T-cell (primary cell): ENCODE measurements around the gene BMP7. TPM values are rescaled to one million over a fixed set of nuclear protein-coding genes. Genes with fewer than 3 reads are reported as not detected.

ENCODE experiments used
- ATAC-seq, 4 experiments: fragments of 200-7000 bp in 3 of 4; fragments of 150-1000 bp in 1 of 4; cut with Tn5 transposase; replicated peaks in 1 of 4; 1 replicate in 3 of 4; 2 replicates in 1 of 4; pipeline ENCODE4 v1.10.0; 2021; ENCODE audit warnings: moderate library complexity in 3 of 4, mild to moderate bottlenecking in 2 of 4, moderate number of reproducible peaks in 1 of 4
- CTCF ChIA-PET, 2 donors: fragments of 300-600 bp; sonication (Branson Sonifier 250); formaldehyde crosslinking; loops; one replicate each; lab custom pipeline; 2022; ENCODE audit warnings: antibody characterized with exemption in 2 of 2; lab: Charles Lee
- POLR2A ChIA-PET, 2 donors: fragments of 300-600 bp; sonication (Branson Sonifier 250); formaldehyde crosslinking; loops; one replicate each; lab custom pipeline; 2022; ENCODE audit warnings: antibody characterized with exemption in 2 of 2; lab: Charles Lee
- DNase-seq, 35 experiments: peaks; one replicate each; pipeline versions ENCODE4 v3.0.0 to v3.0.0-alpha.2; 2013 to 2023
- H3K27ac ChIP-seq: one replicate; pipeline ENCODE4 v1.5.1; 2013; ENCODE audit warnings: low read length
- H3K27me3 ChIP-seq, 2 experiments: replicated peaks in 1 of 2; 1 replicate in 1 of 2; 2 replicates in 1 of 2; pipeline versions ENCODE4 v1.6.1 to v1.7.0; 2013; ENCODE audit warnings: low read length in 1 of 2, mixed read lengths in 1 of 2; ENCODE audit not compliant: control insufficient read depth in 2 of 2, insufficient read depth in 2 of 2; ENCODE audit errors: extremely low read depth in 1 of 2
- H3K36me3 ChIP-seq, 2 donors: 1 replicate in 1 of 2; 2 replicates in 1 of 2; pipeline versions ENCODE4 v1.6.1 to v1.7.0; 2013; ENCODE audit warnings: low read length in 1 of 2; ENCODE audit not compliant: control insufficient read depth in 2 of 2, insufficient read depth in 1 of 2; ENCODE audit errors: extremely low read depth in 1 of 2
- H3K4me1 ChIP-seq, 2 experiments: 1 replicate in 1 of 2; 2 replicates in 1 of 2; pipeline versions ENCODE4 v1.6.1 to v1.7.0; 2013; ENCODE audit warnings: low read length in 2 of 2, mixed read lengths in 1 of 2; ENCODE audit not compliant: insufficient read depth in 2 of 2, control insufficient read depth in 1 of 2; ENCODE audit errors: extremely low read depth in 1 of 2
- H3K4me3 ChIP-seq, 2 donors: 1 replicate in 1 of 2; 2 replicates in 1 of 2; pipeline versions ENCODE4 v1.5.1 to v1.7.0; 2013; ENCODE audit warnings: mild to moderate bottlenecking in 2 of 2, low read length in 1 of 2, moderate library complexity in 1 of 2; ENCODE audit not compliant: control insufficient read depth in 1 of 2; ENCODE audit errors: extremely low read depth in 1 of 2
- H3K9me3 ChIP-seq: 2 replicates; pipeline ENCODE4 v1.7.0; 2013
- H3K27ac Mint-ChIP-seq, 2 donors: one replicate each; pipeline ENCODE4 v1.8.0; 2020 to 2021; ENCODE audit warnings: mild to moderate bottlenecking in 2 of 2, mixed read lengths in 2 of 2
- H3K27me3 Mint-ChIP-seq, 2 donors: one replicate each; pipeline ENCODE4 v1.8.0; 2021 to 2022; ENCODE audit warnings: mixed read lengths in 2 of 2
- H3K36me3 Mint-ChIP-seq: one replicate; pipeline ENCODE4 v1.8.0; 2021; ENCODE audit warnings: mixed read lengths
- H3K4me1 Mint-ChIP-seq, 3 donors: one replicate each; pipeline ENCODE4 v1.8.0; 2020 to 2022; ENCODE audit warnings: mixed read lengths in 3 of 3, mild to moderate bottlenecking in 1 of 3
- H3K4me3 Mint-ChIP-seq, 3 donors: one replicate each; pipeline ENCODE4 v1.8.0; 2020 to 2022; ENCODE audit warnings: mild to moderate bottlenecking in 3 of 3, mixed read lengths in 3 of 3, moderate library complexity in 3 of 3
- H3K9me3 Mint-ChIP-seq, 3 donors: one replicate each; pipeline ENCODE4 v1.8.0; 2020 to 2022; ENCODE audit warnings: mixed read lengths in 3 of 3
- WGBS: methylation state at CpG from one replicate; pipeline ENCODE4 v1.1.5; 2013; ENCODE audit warnings: missing lambda C conversion rate; ENCODE audit not compliant: insufficient coverage; 5-methylcytosine and 5-hydroxymethylcytosine counted together
- total RNA-seq, 35 experiments: library from RNA in 6 of 35; stranded (reverse) in 6 of 35; fragments of 120-200 nt in 1 of 35; gene quantifications; one replicate each; pipeline versions ENCODE4 v1.2.1 to v1.2.4 and lab custom pipeline; 2013 to 2026

Gene BMP7
- total RNA-seq, 5 donors from 2014 or later (not counting 1 experiment from before 2014, with no cell fraction given) = not detected

- Mint-ChIP-seq H3K4me3 (no peak overlapping the region), H3K27me3 (peaks cover 3 to 15% of the 10 kb centered on the region in 2 donors), H3K36me3 (no peaks in the 10 kb centered on the region), H3K9me3 (no peaks in the 10 kb centered on the region), H3K4me1 (no peaks in the 10 kb centered on the region), H3K27ac (no peak overlapping the region)
- peaks cover 0 to 18% of the 10 kb centered on the region in 2 experiments for H3K27me3 ChIP-seq
- no peaks in the 10 kb centered on the region for H3K36me3 ChIP-seq
- ATAC-seq = no peak
- no peak overlapping the region for H3K4me3 ChIP-seq
- H3K9me3 ChIP-seq = no peaks in the 10 kb centered on the region
- 90% methylated on average over 5 of the region's 8 CpGs for WGBS
- ChIA-PET POLR2A (no interaction called here), CTCF (interaction anchor here in 1 of 2 donors (0.7 kb wide), 1 partner anchor 14 kb away, joined by 3 read pairs; no protein-coding TSS in a partner anchor)
- DNase-seq = no peak
- no peak overlapping the region for H3K27ac ChIP-seq
- no peaks in the 10 kb centered on the region for H3K4me1 ChIP-seq
Measured at GRCh38 chr20:57139342-57140093, 126.9 kb downstream of the BMP7 start.

DNA sequence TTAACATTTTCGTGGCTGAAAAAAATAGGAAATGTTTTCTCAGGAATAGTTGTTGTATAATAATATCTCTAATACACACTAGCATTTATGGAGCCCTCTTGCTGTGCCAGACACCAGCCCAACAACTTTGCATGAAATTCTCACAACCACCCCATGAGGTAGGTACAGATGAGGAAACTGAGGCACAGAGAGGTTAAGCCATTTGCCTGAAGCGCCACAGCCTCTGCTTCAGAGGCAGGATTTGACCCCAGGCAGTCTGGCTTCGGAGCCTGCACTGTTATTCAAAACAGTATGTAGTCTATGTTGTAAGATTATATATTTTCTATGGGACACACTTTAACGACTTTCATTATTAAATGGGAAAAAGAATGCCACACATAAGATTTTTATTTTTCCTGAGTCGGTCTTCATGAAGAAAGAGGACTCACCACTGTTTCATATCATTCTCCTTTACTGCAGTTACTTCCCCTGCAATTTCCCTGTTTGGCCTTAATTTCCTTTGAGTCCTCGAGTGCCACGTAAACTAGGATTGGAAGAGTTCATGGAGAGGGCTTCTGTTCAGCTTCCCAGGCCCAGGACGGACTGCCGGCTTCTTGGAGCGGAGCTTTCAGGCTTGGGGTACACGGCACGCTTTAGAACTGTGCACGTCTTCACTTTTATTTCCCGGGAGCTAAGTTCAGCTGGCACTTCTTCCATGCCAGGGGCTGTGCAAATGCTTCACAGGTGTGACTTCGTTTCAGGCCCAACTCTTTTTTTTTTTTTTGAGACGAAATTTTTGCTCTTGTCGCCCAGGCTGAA, 128.0 kb downstream of the BMP7 start:
- Mint-ChIP-seq H3K9me3 (no peaks in the 10 kb centered on the region), H3K4me1 (no peaks in the 10 kb centered on the region), H3K27me3 (peaks cover 3 to 11% of the 10 kb centered on the region in 2 donors), H3K4me3 (no peak overlapping the region), H3K27ac (no peak overlapping the region), H3K36me3 (no peaks in the 10 kb centered on the region)
- 81% methylated on average over 10 of the region's 17 CpGs for WGBS
- ATAC-seq (no peak), DNase-seq (no peak)
- CTCF ChIA-PET = interaction anchor here in 1 of 2 donors (0.7 kb wide), 1 partner anchor 13 kb away, joined by 3 read pairs; no protein-coding TSS in a partner anchor
- no peaks in the 10 kb centered on the region for H3K4me1 ChIP-seq
- POLR2A ChIA-PET = no interaction called here
- no peaks in the 10 kb centered on the region for H3K36me3 ChIP-seq
- no peaks in the 10 kb centered on the region for H3K9me3 ChIP-seq
- peaks cover 0 to 21% of the 10 kb centered on the region in 2 experiments for H3K27me3 ChIP-seq
- no peak overlapping the region for H3K27ac ChIP-seq
- H3K4me3 ChIP-seq = no peak overlapping the region

DNA sequence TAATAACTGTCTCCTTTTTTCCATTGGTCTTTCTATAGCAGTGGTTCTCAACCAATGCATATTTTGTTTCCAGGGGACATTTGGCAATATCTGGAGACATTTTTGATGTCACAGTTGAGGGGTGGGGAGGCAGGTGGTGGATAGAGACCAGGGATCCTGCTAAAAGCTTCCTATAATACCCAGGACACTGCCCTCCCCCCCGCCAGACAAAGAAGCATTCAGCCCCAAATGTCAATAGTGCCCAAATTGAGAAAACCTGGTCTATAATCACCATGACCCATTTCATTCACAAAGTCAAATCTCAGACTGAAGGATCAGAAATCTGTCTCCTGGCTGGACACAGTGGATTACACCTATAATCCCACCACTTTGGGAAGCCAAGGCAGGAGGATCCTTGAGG, 128.8 kb downstream of the BMP7 start:
- ATAC-seq = no peak
- Histone ChIP-seq H3K9me3 (no peaks in the 10 kb centered on the region), H3K27me3 (peaks cover 0 to 17% of the 10 kb centered on the region in 2 experiments), H3K4me1 (no peaks in the 10 kb centered on the region), H3K36me3 (no peaks in the 10 kb centered on the region), H3K4me3 (no peak overlapping the region), H3K27ac (no peak overlapping the region)
- Mint-ChIP-seq H3K9me3 (no peaks in the 10 kb centered on the region), H3K27ac (no peak overlapping the region), H3K27me3 (peaks cover 0 to 7% of the 10 kb centered on the region in 2 donors), H3K4me1 (no peaks in the 10 kb centered on the region), H3K36me3 (no peaks in the 10 kb centered on the region), H3K4me3 (no peak overlapping the region)
- DNase-seq = no peak
- CTCF ChIA-PET = no interaction called here
- POLR2A ChIA-PET = no interaction called here
- 75% methylated on average over 1 of the region's 1 CpG for WGBS

- no peaks in the 10 kb centered on the region for H3K4me1 ChIP-seq
- H3K27ac ChIP-seq = no peak overlapping the region
- peaks cover 0 to 4% of the 10 kb centered on the region in 2 donors for H3K27me3 Mint-ChIP-seq
- POLR2A ChIA-PET = no interaction called here
- no peak overlapping the region for H3K27ac Mint-ChIP-seq
- CTCF ChIA-PET = no interaction called here
- 83% methylated on average over 1 of the region's 7 CpGs for WGBS
- no peaks in the 10 kb centered on the region for H3K36me3 Mint-ChIP-seq
- H3K9me3 ChIP-seq = no peaks in the 10 kb centered on the region
- H3K4me1 Mint-ChIP-seq = no peaks in the 10 kb centered on the region
- peaks cover 0 to 14% of the 10 kb centered on the region in 2 experiments for H3K27me3 ChIP-seq
- H3K4me3 ChIP-seq = no peak overlapping the region
- H3K4me3 Mint-ChIP-seq = no peak overlapping the region
- no peaks in the 10 kb centered on the region for H3K36me3 ChIP-seq
- DNase-seq (no peak), ATAC-seq (no peak)
- no peaks in the 10 kb centered on the region for H3K9me3 Mint-ChIP-seq
Measured at GRCh38 chr20:57136734-57137133, 129.7 kb downstream of the BMP7 start.

GRCh38 chr20:57135875-57136274, 130.6 kb downstream of the BMP7 start:
- H3K9me3 Mint-ChIP-seq = no peaks in the 10 kb centered on the region
- peaks cover 0 to 14% of the 10 kb centered on the region in 2 experiments for H3K27me3 ChIP-seq
- no peak overlapping the region for H3K4me3 ChIP-seq
- DNase-seq (no peak), ATAC-seq (no peak)
- CTCF ChIA-PET = no interaction called here
- POLR2A ChIA-PET = no interaction called here
- no peaks in the 10 kb centered on the region for H3K4me1 Mint-ChIP-seq
- H3K4me1 ChIP-seq = no peaks in the 10 kb centered on the region
- H3K36me3 ChIP-seq = no peaks in the 10 kb centered on the region
- H3K27me3 Mint-ChIP-seq = peaks cover 0 to 4% of the 10 kb centered on the region in 2 donors
- H3K27ac Mint-ChIP-seq = no peak overlapping the region
- no peak overlapping the region for H3K4me3 Mint-ChIP-seq
- no peaks in the 10 kb centered on the region for H3K36me3 Mint-ChIP-seq
- H3K9me3 ChIP-seq = no peaks in the 10 kb centered on the region
- no peak overlapping the region for H3K27ac ChIP-seq
- WGBS = 69% methylated on average over 5 of the region's 6 CpGs

DNA sequence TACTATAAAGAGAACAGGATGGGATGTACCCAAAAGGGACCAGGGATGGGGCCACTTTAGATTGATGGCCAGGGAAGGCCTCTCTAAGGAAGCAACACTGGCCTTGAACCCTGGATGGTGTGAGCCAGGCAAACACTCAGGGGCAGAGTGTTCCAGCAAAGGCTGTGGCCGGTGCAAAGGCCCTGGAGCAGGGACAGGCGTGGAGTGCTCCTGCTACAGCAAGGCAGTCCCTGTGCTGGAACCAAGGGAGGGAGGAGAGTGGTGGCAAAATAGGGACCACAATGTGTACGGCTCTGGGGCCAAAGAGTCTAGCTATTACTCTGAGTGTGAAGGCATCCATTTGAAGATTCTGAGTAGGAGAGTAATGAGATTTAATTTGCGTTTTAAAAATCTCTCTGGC, 131.6 kb downstream of the BMP7 start:
- WGBS = 83% methylated on average over 4 of the region's 4 CpGs
- H3K9me3 ChIP-seq = no peaks in the 10 kb centered on the region
- no peak overlapping the region for H3K27ac ChIP-seq
- H3K27me3 ChIP-seq = peaks cover 0 to 13% of the 10 kb centered on the region in 2 experiments
- H3K4me1 ChIP-seq = no peaks in the 10 kb centered on the region
- Mint-ChIP-seq H3K4me1 (no peaks in the 10 kb centered on the region), H3K9me3 (no peaks in the 10 kb centered on the region), H3K27me3 (peaks cover 0 to 2% of the 10 kb centered on the region in 2 donors), H3K4me3 (no peak overlapping the region), H3K27ac (no peak overlapping the region), H3K36me3 (no peaks in the 10 kb centered on the region)
- ATAC-seq (no peak), DNase-seq (no peak)
- ChIA-PET CTCF (no interaction called here), POLR2A (no interaction called here)
- H3K36me3 ChIP-seq = no peaks in the 10 kb centered on the region
- no peak overlapping the region for H3K4me3 ChIP-seq
